Cortex of kidney (tissue), 1 donor: ENCODE results near the gene LMTK2.

Source experiments
- DNase-seq: peaks from one replicate; lab custom pipeline; 2025; lab: John Stamatoyannopoulos, UW

The LMTK2 gene

GRCh38 chr7:98175260-98175940, 68.7 kb downstream of the LMTK2 start:
- DNase-seq: no peak

DNA sequence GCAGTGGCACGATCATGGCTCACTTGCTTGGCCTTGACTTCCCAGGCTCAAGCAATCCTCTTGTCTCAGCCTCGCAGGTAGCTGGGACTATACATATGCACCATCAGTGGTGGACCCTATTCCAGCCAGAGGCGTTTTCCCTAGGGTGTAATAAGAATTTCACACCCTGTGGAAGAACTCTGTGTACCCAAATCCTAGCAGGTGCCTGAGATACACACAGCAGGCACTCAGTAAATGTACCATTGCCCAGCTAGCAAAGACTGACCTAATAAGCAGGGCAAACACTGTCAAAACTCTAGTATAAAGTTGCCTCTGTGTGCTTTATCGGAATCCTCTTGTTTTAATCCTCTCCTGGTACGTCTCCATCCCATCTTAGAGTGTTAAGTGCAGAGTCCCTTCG, 70.9 kb downstream of the LMTK2 start:
- DNase-seq: no peak

DNA sequence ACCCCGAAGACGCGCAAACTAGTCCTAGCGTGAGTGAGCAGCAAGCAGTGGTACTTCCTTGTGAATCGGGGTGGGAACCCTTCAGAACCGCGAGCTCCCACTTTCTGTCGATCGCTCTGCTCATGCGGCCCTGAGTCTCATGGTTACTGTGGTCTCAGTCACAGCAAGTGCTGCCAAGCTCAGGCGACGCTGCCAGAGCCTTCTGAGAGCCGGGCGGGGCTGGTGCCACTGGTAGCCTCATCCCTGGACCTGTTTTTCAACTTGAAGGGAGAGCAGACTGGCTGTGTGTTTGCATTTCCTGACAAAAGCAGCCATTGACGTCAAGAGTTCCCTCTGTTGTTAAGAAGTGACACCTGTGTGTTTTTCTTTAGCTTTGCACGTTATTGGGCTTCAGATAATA, 71.7 kb downstream of the LMTK2 start:
- DNase-seq: no peak

DNA sequence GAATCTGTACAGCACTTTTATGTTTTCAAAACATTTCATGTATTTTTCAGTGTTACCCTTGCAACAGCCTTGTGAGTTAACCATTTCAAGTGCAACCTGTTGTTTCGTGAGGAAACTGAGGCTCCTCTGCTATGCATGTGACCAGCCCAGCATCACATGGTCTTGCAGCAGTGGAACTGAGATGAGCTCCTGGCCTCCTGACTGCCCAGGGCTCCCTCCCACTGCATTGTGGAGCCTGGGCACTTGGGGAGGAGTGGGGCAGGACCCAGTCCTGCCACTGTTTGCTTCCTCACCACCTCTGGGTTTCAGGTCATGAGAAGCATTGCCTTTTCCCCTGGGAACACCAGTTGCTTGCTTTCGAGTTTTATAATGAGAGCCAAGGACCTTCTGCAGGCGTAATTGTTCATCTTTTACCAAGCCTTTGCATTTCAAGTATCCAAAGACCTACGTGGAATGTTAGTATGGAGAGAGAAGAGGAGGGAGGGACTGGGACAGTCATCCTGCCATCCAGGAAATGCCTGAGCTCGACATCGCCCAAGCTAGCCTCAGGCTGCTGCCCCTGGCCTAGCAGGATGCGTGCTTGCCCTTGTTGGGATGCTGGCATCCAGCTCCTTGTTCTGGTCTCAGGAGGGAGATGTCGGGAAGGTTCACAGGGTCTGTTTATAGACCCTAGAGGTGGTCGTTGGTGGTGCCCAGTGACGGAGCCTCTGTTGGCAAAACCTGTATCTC, 72.3 kb downstream of the LMTK2 start:
- no peak for DNase-seq

GRCh38 chr7:98180751-98181150, 74.1 kb downstream of the LMTK2 start:
- DNase-seq: no peak

GRCh38 chr7:98185101-98185500, 78.4 kb downstream of the LMTK2 start:
- DNase-seq: no peak

- DNase-seq: no peak
Measured at GRCh38 chr7:98186452-98187137, 79.9 kb downstream of the LMTK2 start.

- DNase-seq: no peak
Measured at GRCh38 chr7:98187138-98187502, 80.5 kb downstream of the LMTK2 start.

- no peak for DNase-seq
Measured at GRCh38 chr7:98189559-98189958, 82.9 kb downstream of the LMTK2 start.

DNA sequence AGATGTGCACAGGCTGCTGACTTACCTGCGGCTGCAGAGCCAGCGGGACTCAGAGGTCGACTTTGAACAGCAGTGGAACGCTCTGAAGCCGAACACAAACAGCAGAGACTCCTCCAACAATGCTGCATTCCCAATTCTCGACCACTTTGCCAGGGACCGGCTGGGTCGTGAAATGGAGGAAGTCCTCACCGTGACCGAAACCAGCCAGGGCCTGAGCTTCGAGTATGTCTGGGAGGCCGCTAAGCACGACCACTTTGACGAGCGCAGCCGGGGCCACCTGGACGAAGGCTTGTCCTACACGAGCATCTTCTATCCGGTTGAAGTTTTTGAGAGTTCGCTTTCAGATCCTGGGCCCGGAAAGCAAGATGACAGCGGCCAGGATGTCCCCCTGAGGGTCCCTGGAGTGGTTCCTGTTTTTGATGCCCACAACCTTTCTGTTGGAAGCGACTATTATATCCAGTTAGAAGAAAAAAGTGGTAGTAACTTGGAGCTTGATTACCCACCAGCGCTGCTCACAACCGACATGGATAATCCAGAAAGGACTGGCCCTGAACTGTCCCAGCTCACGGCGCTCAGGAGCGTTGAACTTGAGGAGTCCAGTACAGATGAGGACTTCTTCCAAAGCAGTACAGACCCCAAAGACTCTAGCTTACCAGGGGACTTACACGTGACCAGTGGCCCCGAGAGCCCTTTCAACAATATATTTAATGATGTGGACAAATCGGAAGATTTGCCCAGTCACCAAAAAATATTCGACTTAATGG, 85.2 kb downstream of the LMTK2 start:
- no peak for DNase-seq

DNA sequence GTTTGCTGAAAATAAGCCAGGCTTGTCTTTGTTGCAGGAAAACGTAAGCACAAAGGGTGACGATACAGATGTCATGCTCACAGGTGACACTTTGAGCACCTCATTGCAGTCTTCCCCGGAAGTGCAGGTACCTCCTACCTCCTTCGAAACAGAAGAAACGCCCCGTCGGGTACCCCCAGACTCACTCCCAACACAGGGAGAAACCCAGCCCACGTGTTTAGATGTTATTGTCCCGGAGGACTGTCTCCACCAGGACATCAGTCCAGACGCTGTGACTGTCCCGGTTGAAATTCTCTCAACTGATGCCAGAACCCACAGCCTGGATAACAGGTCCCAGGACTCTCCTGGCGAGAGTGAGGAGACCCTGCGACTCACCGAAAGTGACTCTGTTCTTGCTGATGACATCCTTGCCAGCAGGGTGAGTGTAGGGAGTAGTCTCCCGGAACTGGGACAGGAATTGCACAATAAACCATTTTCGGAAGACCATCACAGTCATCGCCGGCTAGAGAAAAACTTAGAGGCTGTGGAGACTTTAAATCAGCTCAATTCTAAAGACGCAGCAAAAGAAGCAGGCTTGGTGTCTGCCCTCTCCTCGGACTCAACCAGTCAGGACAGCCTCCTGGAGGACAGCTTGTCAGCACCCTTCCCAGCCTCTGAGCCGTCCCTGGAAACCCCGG, 86.3 kb downstream of the LMTK2 start:
- no peak for DNase-seq

DNA sequence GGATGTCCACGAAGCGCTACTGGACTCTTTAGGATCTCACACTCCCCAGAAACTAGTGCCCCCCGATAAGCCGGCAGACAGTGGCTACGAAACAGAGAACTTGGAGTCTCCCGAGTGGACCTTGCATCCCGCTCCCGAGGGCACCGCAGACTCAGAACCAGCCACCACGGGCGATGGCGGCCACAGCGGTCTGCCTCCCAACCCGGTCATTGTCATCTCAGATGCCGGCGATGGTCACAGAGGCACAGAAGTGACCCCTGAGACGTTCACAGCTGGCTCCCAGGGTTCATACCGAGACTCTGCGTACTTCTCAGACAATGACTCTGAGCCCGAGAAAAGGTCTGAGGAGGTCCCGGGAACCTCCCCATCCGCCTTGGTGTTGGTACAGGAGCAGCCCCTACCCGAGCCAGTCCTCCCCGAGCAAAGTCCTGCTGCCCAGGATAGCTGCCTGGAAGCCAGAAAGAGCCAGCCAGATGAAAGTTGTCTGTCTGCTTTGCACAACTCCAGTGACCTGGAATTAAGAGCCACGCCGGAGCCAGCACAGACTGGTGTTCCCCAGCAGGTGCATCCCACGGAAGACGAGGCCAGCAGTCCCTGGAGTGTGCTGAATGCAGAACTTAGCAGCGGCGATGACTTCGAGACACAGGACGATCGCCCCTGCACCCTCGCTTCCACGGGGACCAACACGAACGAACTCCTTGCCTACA, 87.0 kb downstream of the LMTK2 start:
- no peak for DNase-seq

DNA sequence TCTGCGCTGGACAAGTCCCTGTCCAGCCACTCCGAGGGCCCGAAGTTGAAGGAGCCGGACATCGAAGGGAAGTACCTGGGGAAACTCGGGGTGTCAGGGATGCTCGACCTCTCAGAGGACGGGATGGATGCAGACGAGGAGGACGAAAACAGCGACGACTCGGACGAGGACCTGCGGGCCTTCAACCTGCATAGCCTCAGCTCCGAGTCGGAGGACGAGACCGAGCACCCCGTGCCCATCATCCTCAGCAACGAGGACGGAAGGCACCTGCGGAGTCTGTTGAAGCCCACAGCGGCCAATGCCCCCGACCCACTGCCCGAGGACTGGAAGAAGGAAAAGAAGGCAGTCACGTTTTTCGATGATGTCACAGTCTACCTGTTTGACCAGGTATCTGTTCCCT, 87.5 kb downstream of the LMTK2 start:
- DNase-seq: no peak

- no peak for DNase-seq
Measured at GRCh38 chr7:98194672-98195457, 88.2 kb downstream of the LMTK2 start.

DNA sequence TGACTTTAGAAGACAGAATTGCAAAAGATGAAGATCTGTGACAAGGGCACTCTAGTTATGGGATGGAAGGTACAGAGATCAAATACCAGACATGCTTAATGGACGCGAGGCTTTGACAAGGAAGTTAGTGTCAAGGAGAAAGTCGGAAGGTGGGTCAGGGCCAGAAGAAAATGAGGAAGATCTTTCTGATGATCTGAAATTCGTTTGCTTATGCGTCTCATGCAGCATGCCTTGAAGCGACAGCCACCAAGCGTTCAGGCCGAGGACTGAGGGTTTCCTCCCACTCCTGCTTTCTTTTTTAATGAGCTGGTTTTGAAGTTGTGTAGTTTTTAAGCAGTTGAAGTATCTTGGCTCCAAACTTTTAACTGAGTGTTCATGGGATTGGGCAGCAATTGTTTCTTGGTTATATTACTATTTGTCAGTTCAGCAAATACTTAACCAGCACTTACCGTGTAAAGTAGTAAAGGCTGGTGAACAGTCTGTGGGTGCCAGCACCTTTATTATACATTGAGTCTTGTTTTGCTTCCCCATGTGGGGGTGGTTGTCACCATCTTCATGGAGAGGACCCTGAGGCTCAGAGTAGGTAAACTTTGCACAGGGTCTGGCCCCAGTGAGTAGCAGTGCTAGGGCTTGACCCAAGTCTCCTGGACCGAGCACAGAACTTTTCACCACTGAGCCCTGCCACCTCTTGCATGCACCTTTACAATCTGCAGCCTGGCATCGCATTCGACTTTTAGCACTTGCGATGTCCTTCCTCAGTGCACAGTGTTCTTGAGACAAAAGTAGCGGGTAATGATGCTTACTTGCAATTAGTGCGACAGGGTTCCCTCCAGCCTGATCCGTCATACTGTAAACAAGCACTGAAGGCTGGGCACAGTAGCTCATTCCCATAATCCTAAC, 90.3 kb downstream of the LMTK2 start:
- DNase-seq: no peak

DNA sequence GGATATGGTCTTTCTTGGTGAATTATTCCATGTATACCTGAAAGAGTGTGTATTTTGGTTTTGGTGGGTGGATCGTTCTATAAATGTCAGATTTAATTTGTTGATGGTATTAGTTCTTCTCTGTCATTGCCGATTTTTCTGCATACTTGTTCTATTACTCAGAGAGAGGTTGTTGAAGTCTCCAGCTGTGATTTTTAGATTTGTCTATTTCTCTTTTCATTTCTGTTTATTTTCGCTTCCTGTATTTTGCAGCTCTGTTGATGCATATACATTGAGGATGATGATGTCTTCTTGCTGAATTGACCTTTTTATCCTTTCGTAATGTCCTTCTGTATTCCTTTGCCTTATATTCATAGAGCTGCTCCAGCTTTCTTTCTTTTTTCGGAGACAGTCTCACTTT, 92.5 kb downstream of the LMTK2 start:
- DNase-seq: no peak

DNA sequence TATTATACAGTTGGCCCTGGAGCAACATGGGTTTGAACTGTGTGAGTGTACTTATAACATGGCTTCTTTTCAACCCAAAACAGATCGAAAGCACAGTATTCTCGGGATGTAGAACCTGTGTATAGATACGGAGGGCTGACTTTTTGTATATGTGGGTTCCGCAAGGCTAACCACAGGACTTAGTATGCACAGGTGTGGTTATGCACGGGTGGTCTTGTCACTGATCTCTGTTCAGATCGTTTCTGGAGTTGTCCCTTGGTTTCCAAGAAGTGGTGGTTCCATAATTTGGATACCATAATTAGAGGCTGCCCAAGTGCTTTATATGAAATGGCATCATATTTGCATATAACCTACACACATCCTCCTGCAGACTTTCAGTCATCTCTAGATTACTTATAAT, 93.7 kb downstream of the LMTK2 start:
- no peak for DNase-seq

DNA sequence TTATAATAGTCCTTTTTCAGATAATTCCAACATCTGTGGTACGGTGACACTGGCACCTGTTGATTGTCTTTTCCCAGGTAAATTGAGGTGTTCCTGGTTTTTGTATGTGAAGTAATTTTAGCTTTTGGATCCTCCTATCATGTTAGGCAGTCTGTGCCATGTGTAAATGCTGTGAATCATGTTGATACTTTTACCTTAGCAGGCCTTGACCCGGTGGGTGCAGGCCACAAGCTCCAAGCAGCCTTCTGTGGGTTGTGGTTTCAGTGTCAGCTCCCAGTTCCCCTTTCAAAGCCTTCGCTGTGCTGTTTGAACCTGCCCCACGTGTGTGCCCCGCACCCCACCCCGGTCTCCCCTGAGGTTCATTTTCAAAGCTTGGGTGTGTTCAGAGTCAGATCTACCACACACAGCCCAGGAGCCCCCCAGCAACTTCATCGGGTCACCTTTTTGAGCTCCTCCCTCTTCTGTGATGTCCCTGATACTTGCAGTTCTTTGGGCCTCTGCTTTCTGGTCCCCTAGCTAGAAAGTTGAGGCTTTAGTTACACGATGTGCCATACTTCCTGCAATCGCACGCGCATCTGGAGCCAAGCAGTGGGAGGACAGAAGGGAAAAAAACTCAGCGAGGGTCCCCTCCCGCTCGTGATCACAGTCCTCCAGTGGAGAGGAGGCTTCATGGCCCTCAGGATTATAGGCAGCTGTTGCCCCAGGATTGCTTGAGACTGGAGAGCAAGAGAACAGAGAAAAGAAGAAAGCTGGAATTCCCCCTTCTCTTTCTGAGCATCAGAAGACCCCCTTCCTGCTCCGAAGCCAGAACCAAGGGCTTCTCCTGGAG, 95.9 kb downstream of the LMTK2 start:
- DNase-seq: no peak
